ENCODE data around the gene ADAM19. TPM values are rescaled to one million over a fixed set of nuclear protein-coding genes. Genes with fewer than 3 reads are reported as not detected.

Gene ADAM19
- polyA plus RNA-seq, 4 donors = 0.67 to 6.5 (median 2.2) TPM

DNA sequence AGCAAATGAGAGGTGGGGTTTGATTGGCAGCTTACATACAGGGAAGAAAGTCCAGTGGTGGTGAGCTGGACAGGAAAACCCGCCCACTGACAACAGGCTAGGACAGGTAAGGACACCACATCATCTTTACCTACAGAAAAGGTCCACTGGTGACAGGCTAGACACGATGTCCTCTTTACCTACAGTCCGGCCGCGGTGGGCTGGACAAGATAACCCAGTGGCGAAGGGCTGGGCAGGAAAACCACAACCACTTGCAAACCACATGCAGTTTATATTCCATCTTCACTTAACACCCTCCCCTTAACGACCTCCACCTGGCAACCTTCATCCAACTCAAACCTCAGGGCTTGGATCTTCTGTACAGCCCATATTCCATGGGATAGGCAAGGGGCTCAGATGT, 120.5 kb downstream of the ADAM19 start:
- DNase-seq (no peak), FAIRE-seq (no peak)
- Histone ChIP-seq H3K4me1 (ENCODE audit: control insufficient read depth in 3 of 3, insufficient read depth in 2 of 3, low read depth in 1 of 3, low read length in 2 of 3) (peaks cover 0 to 4% (median 0%) of the 10 kb centered on the region in 3 donors), H3K27me3 (ENCODE audit: control insufficient read depth in 3 of 3, insufficient read depth in 3 of 3, low read length in 3 of 3) (peaks cover 0 to 6% (median 0%) of the 10 kb centered on the region in 3 donors), H3K9me3 (ENCODE audit: control insufficient read depth in 2 of 2, insufficient read depth in 1 of 2, low read depth in 1 of 2, low read length in 1 of 2) (no peaks in the 10 kb centered on the region), H3K27ac (ENCODE audit: low read depth in 1 of 3, low read length in 2 of 3) (no peak overlapping the region), H3K36me3 (ENCODE audit: control insufficient read depth in 3 of 3, insufficient read depth in 2 of 3, low read depth in 1 of 3, low read length in 3 of 3) (no peaks in the 10 kb centered on the region), H3K4me3 (ENCODE audit: low read depth in 1 of 3, low read length in 3 of 3) (no peak overlapping the region)
- WGBS, 3 donors = 65 to 81% (median 74%) methylated on average over 7 of the region's 7 CpGs

DNA sequence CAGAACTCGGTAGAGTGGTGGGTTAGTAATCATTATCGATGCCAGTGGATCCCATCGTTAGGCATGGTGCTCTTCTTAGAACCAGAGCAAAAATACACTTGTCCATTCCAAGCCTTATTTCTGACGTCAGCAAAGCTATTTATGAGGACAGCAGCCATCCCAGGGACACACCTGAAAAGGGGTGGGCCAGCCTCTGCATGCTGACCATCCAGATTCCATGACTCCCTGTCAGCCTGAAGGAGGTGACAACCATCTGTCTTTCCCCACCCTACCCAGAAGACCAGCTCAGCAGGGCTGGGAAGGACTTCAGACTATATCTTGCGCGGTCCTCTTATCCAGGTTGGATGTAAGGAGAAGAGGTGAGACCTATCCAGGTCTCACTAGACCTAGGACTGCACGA, 121.3 kb downstream of the ADAM19 start:
- Histone ChIP-seq H3K9me3 (ENCODE audit: control insufficient read depth in 2 of 2, insufficient read depth in 1 of 2, low read depth in 1 of 2, low read length in 1 of 2) (no peaks in the 10 kb centered on the region), H3K36me3 (ENCODE audit: control insufficient read depth in 3 of 3, insufficient read depth in 2 of 3, low read depth in 1 of 3, low read length in 3 of 3) (no peaks in the 10 kb centered on the region), H3K4me3 (ENCODE audit: low read depth in 1 of 3, low read length in 3 of 3) (no peak overlapping the region), H3K27me3 (ENCODE audit: control insufficient read depth in 3 of 3, insufficient read depth in 3 of 3, low read length in 3 of 3) (no peaks in the 10 kb centered on the region), H3K27ac (ENCODE audit: low read depth in 1 of 3, low read length in 2 of 3) (no peak overlapping the region), H3K4me1 (ENCODE audit: control insufficient read depth in 3 of 3, insufficient read depth in 2 of 3, low read depth in 1 of 3, low read length in 2 of 3) (no peaks in the 10 kb centered on the region)
- no peak for DNase-seq
- FAIRE-seq = no peak
- WGBS, 3 donors = 84 to 85% (median 84%) methylated on average over 7 of the region's 7 CpGs

DNA sequence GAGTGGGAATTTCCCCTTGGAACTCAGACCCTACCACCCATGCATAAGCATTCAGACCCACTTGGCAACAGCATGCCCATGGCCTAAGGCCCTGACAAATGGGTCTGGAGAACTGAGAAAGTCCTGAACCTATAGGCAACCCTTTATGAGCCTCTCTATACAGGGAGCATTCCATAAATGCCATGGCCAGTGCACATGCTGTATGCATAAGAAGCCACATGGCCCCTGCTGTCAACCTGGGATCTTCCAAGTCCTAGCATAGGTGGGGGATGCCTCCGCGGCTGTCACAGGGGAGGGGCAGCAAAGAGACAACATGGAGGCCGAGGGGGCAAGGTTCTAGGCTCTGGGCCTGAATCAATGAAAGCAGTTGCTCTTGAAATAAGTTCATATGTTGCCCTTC, 123.8 kb downstream of the ADAM19 start:
- no peak for DNase-seq
- no peaks in the 10 kb centered on the region for H3K27me3 ChIP-seq (ENCODE audit: control insufficient read depth in 3 of 3, insufficient read depth in 3 of 3, low read length in 3 of 3)
- H3K4me1 ChIP-seq (ENCODE audit: control insufficient read depth in 3 of 3, insufficient read depth in 2 of 3, low read depth in 1 of 3, low read length in 2 of 3) = peaks cover 0 to 6% (median 0%) of the 10 kb centered on the region in 3 donors
- H3K36me3 ChIP-seq (ENCODE audit: control insufficient read depth in 3 of 3, insufficient read depth in 2 of 3, low read depth in 1 of 3, low read length in 3 of 3) = no peaks in the 10 kb centered on the region
- H3K9me3 ChIP-seq (ENCODE audit: control insufficient read depth in 2 of 2, insufficient read depth in 1 of 2, low read depth in 1 of 2, low read length in 1 of 2) = no peaks in the 10 kb centered on the region
- no peak overlapping the region for H3K4me3 ChIP-seq (ENCODE audit: low read depth in 1 of 3, low read length in 3 of 3)
- 79 to 95% (median 94%) methylated on average over 3 of the region's 3 CpGs for WGBS, 3 donors
- H3K27ac ChIP-seq (ENCODE audit: low read depth in 1 of 3, low read length in 2 of 3) = no peak overlapping the region
- no peak for FAIRE-seq

GRCh38 chr5:157450024-157450423, 125.6 kb downstream of the ADAM19 start:
- DNase-seq (no peak), FAIRE-seq (no peak)
- Histone ChIP-seq H3K9me3 (ENCODE audit: control insufficient read depth in 2 of 2, insufficient read depth in 1 of 2, low read depth in 1 of 2, low read length in 1 of 2) (no peaks in the 10 kb centered on the region), H3K36me3 (ENCODE audit: control insufficient read depth in 3 of 3, insufficient read depth in 2 of 3, low read depth in 1 of 3, low read length in 3 of 3) (no peaks in the 10 kb centered on the region), H3K4me1 (ENCODE audit: control insufficient read depth in 3 of 3, insufficient read depth in 2 of 3, low read depth in 1 of 3, low read length in 2 of 3) (peaks cover 0 to 9% (median 0%) of the 10 kb centered on the region in 3 donors), H3K4me3 (ENCODE audit: low read depth in 1 of 3, low read length in 3 of 3) (no peak overlapping the region), H3K27ac (ENCODE audit: low read depth in 1 of 3, low read length in 2 of 3) (no peak overlapping the region), H3K27me3 (ENCODE audit: control insufficient read depth in 3 of 3, insufficient read depth in 3 of 3, low read length in 3 of 3) (no peaks in the 10 kb centered on the region)
- 92 to 96% (median 94%) methylated on average over 3 of the region's 3 CpGs for WGBS, 3 donors

GRCh38 chr5:157449011-157449723, 126.4 kb downstream of the ADAM19 start:
- H3K4me1 ChIP-seq (ENCODE audit: control insufficient read depth in 3 of 3, insufficient read depth in 2 of 3, low read depth in 1 of 3, low read length in 2 of 3) = peaks cover 0 to 9% (median 0%) of the 10 kb centered on the region in 3 donors
- no peak overlapping the region for H3K27ac ChIP-seq (ENCODE audit: low read depth in 1 of 3, low read length in 2 of 3)
- WGBS, 3 donors = 65 to 68% (median 66%) methylated on average over 6 of the region's 6 CpGs
- no peaks in the 10 kb centered on the region for H3K9me3 ChIP-seq (ENCODE audit: control insufficient read depth in 2 of 2, insufficient read depth in 1 of 2, low read depth in 1 of 2, low read length in 1 of 2)
- H3K4me3 ChIP-seq (ENCODE audit: low read depth in 1 of 3, low read length in 3 of 3) = no peak overlapping the region
- H3K27me3 ChIP-seq (ENCODE audit: control insufficient read depth in 3 of 3, insufficient read depth in 3 of 3, low read length in 3 of 3) = no peaks in the 10 kb centered on the region
- FAIRE-seq (no peak), DNase-seq (no peak)
- H3K36me3 ChIP-seq (ENCODE audit: control insufficient read depth in 3 of 3, insufficient read depth in 2 of 3, low read depth in 1 of 3, low read length in 3 of 3) = no peaks in the 10 kb centered on the region

DNA sequence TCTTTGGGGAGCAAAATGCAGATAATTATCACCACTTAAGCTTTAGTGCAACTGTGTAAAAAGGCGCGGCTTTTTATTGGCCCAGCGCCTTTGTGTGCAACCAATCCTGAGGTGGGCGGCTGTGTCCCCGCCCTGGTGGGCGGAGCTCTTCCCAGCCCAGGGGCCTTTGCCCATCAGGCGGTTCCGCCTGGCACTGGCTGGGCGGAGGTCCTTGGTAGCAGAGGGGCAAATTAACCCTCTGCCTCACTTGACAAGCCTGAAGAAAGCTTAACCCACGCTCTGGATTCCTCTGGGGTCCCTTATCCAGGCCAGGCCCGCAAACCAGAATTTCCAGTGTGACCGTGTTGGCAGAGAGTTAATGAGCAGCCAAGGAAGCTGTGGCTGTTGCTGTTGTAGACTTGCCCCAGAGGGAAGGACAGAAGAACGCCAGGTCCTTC, 128.4 kb downstream of the ADAM19 start:
- DNase-seq (peak; percentile 73 to 82), FAIRE-seq (no peak)
- 14 to 64% (median 35%) methylated on average over 13 of the region's 13 CpGs for WGBS, 3 donors
- peak overlapping the region in 1 of 3 donors; percentile 34 for H3K4me3 ChIP-seq (ENCODE audit: low read depth in 1 of 3, low read length in 3 of 3)
- no peaks in the 10 kb centered on the region for H3K9me3 ChIP-seq (ENCODE audit: control insufficient read depth in 2 of 2, insufficient read depth in 1 of 2, low read depth in 1 of 2, low read length in 1 of 2)
- peaks cover 0 to 9% (median 0%) of the 10 kb centered on the region in 3 donors for H3K4me1 ChIP-seq (ENCODE audit: control insufficient read depth in 3 of 3, insufficient read depth in 2 of 3, low read depth in 1 of 3, low read length in 2 of 3)
- peak overlapping the region in 1 of 3 donors; percentile 79 for H3K27ac ChIP-seq (ENCODE audit: low read depth in 1 of 3, low read length in 2 of 3)
- no peaks in the 10 kb centered on the region for H3K36me3 ChIP-seq (ENCODE audit: control insufficient read depth in 3 of 3, insufficient read depth in 2 of 3, low read depth in 1 of 3, low read length in 3 of 3)
- H3K27me3 ChIP-seq (ENCODE audit: control insufficient read depth in 3 of 3, insufficient read depth in 3 of 3, low read length in 3 of 3) = no peaks in the 10 kb centered on the region

GRCh38 chr5:157446412-157446935, 129.1 kb downstream of the ADAM19 start:
- Histone ChIP-seq H3K4me1 (ENCODE audit: control insufficient read depth in 3 of 3, insufficient read depth in 2 of 3, low read depth in 1 of 3, low read length in 2 of 3) (peaks cover 0 to 9% (median 0%) of the 10 kb centered on the region in 3 donors), H3K4me3 (ENCODE audit: low read depth in 1 of 3, low read length in 3 of 3) (no peak overlapping the region), H3K36me3 (ENCODE audit: control insufficient read depth in 3 of 3, insufficient read depth in 2 of 3, low read depth in 1 of 3, low read length in 3 of 3) (no peaks in the 10 kb centered on the region), H3K9me3 (ENCODE audit: control insufficient read depth in 2 of 2, insufficient read depth in 1 of 2, low read depth in 1 of 2, low read length in 1 of 2) (no peaks in the 10 kb centered on the region), H3K27ac (ENCODE audit: low read depth in 1 of 3, low read length in 2 of 3) (peak overlapping the region in 1 of 3 donors; percentile 79), H3K27me3 (ENCODE audit: control insufficient read depth in 3 of 3, insufficient read depth in 3 of 3, low read length in 3 of 3) (no peaks in the 10 kb centered on the region)
- no peak for DNase-seq
- no peak for FAIRE-seq
- WGBS, 3 donors = 76 to 89% (median 80%) methylated on average over 9 of the region's 9 CpGs

GRCh38 chr5:157445745-157446411, 129.7 kb downstream of the ADAM19 start:
- no peaks in the 10 kb centered on the region for H3K9me3 ChIP-seq (ENCODE audit: control insufficient read depth in 2 of 2, insufficient read depth in 1 of 2, low read depth in 1 of 2, low read length in 1 of 2)
- no peak overlapping the region for H3K4me3 ChIP-seq (ENCODE audit: low read depth in 1 of 3, low read length in 3 of 3)
- H3K36me3 ChIP-seq (ENCODE audit: control insufficient read depth in 3 of 3, insufficient read depth in 2 of 3, low read depth in 1 of 3, low read length in 3 of 3) = no peaks in the 10 kb centered on the region
- 82 to 86% (median 84%) methylated on average over 5 of the region's 5 CpGs for WGBS, 3 donors
- no peak for FAIRE-seq
- DNase-seq = no peak
- no peaks in the 10 kb centered on the region for H3K27me3 ChIP-seq (ENCODE audit: control insufficient read depth in 3 of 3, insufficient read depth in 3 of 3, low read length in 3 of 3)
- H3K4me1 ChIP-seq (ENCODE audit: control insufficient read depth in 3 of 3, insufficient read depth in 2 of 3, low read depth in 1 of 3, low read length in 2 of 3) = peaks cover 0 to 9% (median 0%) of the 10 kb centered on the region in 3 donors
- no peak overlapping the region for H3K27ac ChIP-seq (ENCODE audit: low read depth in 1 of 3, low read length in 2 of 3)

All from small intestine (tissue), 7 donors.